ENCODE measurements around the gene SRSF2.
"Not testable (repeated sequence)": the region's sequence is repeated elsewhere in the genome, so short reads cannot be mapped to it uniquely, and the experiment has no call there.

SRSF2 gene

GRCh38 chr17:76720941-76721340, 16.2 kb downstream of the SRSF2 start:
- no peak for DNase-seq (ENCODE audit: low spot score)

GRCh38 chr17:76720211-76720610, 16.9 kb downstream of the SRSF2 start:
- DNase-seq (ENCODE audit: low spot score), result no peak

- DNase-seq (ENCODE audit: low spot score), result no peak
Observed at GRCh38 chr17:76718516-76718915, 18.6 kb downstream of the SRSF2 start.

- DNase-seq (ENCODE audit: low spot score), result no peak
Observed at GRCh38 chr17:76716839-76717215, 20.3 kb downstream of the SRSF2 start.

- DNase-seq (ENCODE audit: low spot score), result no peak
Observed at GRCh38 chr17:76716146-76716838, 20.8 kb downstream of the SRSF2 start.

- no peak for DNase-seq (ENCODE audit: low spot score)
Observed at GRCh38 chr17:76715496-76715830, 21.7 kb downstream of the SRSF2 start.

GRCh38 chr17:76714822-76715495, 22.2 kb downstream of the SRSF2 start:
- DNase-seq (ENCODE audit: low spot score), result no peak

GRCh38 chr17:76714336-76714735, 22.8 kb downstream of the SRSF2 start:
- no peak for DNase-seq (ENCODE audit: low spot score)

- no peak for DNase-seq (ENCODE audit: low spot score)
Observed at GRCh38 chr17:76713765-76714164, 23.4 kb downstream of the SRSF2 start.

- DNase-seq (ENCODE audit: low spot score), result not testable (repeated sequence)
Observed at GRCh38 chr17:76712321-76712720, 24.8 kb downstream of the SRSF2 start.

GRCh38 chr17:76710863-76711611, 26.1 kb downstream of the SRSF2 start, which contains the start of gene MXRA7:
MXRA7 (minus strand) TSS chr17:76710965; CDS start chr17:76710946, 19 bp downstream.
- no peak for DNase-seq (ENCODE audit: low spot score)

- not testable (repeated sequence) for DNase-seq (ENCODE audit: low spot score)
Observed at GRCh38 chr17:76709951-76710862, 26.9 kb downstream of the SRSF2 start.

GRCh38 chr17:76709077-76709950, 27.8 kb downstream of the SRSF2 start:
- peak; percentile 73 for DNase-seq (ENCODE audit: low spot score)

- no peak for DNase-seq (ENCODE audit: low spot score)
Observed at GRCh38 chr17:76707985-76708807, 28.9 kb downstream of the SRSF2 start.

- DNase-seq (ENCODE audit: low spot score), result no peak
Observed at GRCh38 chr17:76706817-76707216, 30.3 kb downstream of the SRSF2 start.

- no peak for DNase-seq (ENCODE audit: low spot score)
Observed at GRCh38 chr17:76704805-76705204, 32.3 kb downstream of the SRSF2 start.

GRCh38 chr17:76702941-76703637, 34.0 kb downstream of the SRSF2 start:
- DNase-seq (ENCODE audit: low spot score), result no peak

- no peak for DNase-seq (ENCODE audit: low spot score)
Observed at GRCh38 chr17:76702076-76702475, 35.1 kb downstream of the SRSF2 start.

- no peak for DNase-seq (ENCODE audit: low spot score)
Observed at GRCh38 chr17:76701471-76701967, 35.6 kb downstream of the SRSF2 start.

Measured in kidney capillary endothelial cell (primary cell).